Osteoblast (primary cell): ENCODE measurements around the gene FIZ1. TPM values are rescaled to one million over a fixed set of nuclear protein-coding genes. Genes with fewer than 3 reads are reported as not detected.
A peak's percentile ranks its signal among the peaks of the same experiment; 100 is the strongest.

Source experiments
- DNase-seq: peaks from one replicate; pipeline ENCODE4 v3.0.0; 2011; ENCODE audit warnings: low spot score, mixed read lengths; ENCODE audit not compliant: insufficient read length; ENCODE audit errors: missing footprints
- H2AFZ ChIP-seq: 2 replicates; pipeline ENCODE4 v1.6.0; 2011; ENCODE audit warnings: mild to moderate bottlenecking, low read length
- H3K27ac ChIP-seq: 2 replicates; pipeline ENCODE4 v1.5.1; 2011; ENCODE audit warnings: mild to moderate bottlenecking, low read depth, low read length, moderate library complexity
- H3K27me3 ChIP-seq: 2 replicates; pipeline ENCODE4 v1.6.0; 2012; ENCODE audit warnings: mild to moderate bottlenecking, control low read depth, inconsistent platforms, low read length, moderate library complexity; ENCODE audit not compliant: insufficient read depth
- H3K36me3 ChIP-seq: 2 replicates; pipeline ENCODE4 v1.5.1; 2011; ENCODE audit warnings: mild to moderate bottlenecking, low read length, control low read depth, moderate library complexity; ENCODE audit not compliant: insufficient read depth
- H3K4me1 ChIP-seq: 2 replicates; pipeline ENCODE4 v1.5.1; 2011; ENCODE audit warnings: mild to moderate bottlenecking, low read length, control low read depth, moderate library complexity; ENCODE audit not compliant: insufficient read depth
- H3K4me2 ChIP-seq: 2 replicates; pipeline ENCODE4 v1.6.0; 2011; ENCODE audit warnings: mild to moderate bottlenecking, low read length; ENCODE audit not compliant: insufficient read depth
- H3K4me3 ChIP-seq: fragments of 200-600 bp; sonication (generic); 3 replicates; pipeline ENCODE4 v1.5.1; 2012; ENCODE audit warnings: mild to moderate bottlenecking, low read length, inconsistent platforms; ENCODE audit not compliant: insufficient read depth
- H3K79me2 ChIP-seq: 2 replicates; pipeline ENCODE4 v1.6.0; 2012; ENCODE audit warnings: mild to moderate bottlenecking, low read length, control low read depth, inconsistent platforms; ENCODE audit not compliant: insufficient read depth
- H3K9me3 ChIP-seq: 2 replicates; pipeline ENCODE4 v1.5.1; 2011; ENCODE audit warnings: low read depth, low read length, control low read depth
- H4K20me1 ChIP-seq: 2 replicates; pipeline ENCODE4 v1.6.0; 2012; ENCODE audit warnings: mild to moderate bottlenecking, low read length, control low read depth; ENCODE audit not compliant: insufficient read depth
- total RNA-seq: library from RNA; depleted of rRNA; stranded (reverse); fragments of >200 nt; gene quantifications from 2 replicates; pipeline ENCODE4 v1.2.3, GENCODE V29; 2012
- TF ChIP-seq, protein P1 (sequence below): IDR thresholded peaks from 2 replicates; pipeline ENCODE4 v1.5.1; 2011; ENCODE audit warnings: mild to moderate bottlenecking, low read depth, low read length, moderate library complexity; ENCODE audit errors: extremely low read depth

FIZ1 gene, protein sequence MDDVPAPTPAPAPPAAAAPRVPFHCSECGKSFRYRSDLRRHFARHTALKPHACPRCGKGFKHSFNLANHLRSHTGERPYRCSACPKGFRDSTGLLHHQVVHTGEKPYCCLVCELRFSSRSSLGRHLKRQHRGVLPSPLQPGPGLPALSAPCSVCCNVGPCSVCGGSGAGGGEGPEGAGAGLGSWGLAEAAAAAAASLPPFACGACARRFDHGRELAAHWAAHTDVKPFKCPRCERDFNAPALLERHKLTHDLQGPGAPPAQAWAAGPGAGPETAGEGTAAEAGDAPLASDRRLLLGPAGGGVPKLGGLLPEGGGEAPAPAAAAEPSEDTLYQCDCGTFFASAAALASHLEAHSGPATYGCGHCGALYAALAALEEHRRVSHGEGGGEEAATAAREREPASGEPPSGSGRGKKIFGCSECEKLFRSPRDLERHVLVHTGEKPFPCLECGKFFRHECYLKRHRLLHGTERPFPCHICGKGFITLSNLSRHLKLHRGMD
- total RNA-seq, result 2.9 and 3.6 TPM in 2 replicates

DNA sequence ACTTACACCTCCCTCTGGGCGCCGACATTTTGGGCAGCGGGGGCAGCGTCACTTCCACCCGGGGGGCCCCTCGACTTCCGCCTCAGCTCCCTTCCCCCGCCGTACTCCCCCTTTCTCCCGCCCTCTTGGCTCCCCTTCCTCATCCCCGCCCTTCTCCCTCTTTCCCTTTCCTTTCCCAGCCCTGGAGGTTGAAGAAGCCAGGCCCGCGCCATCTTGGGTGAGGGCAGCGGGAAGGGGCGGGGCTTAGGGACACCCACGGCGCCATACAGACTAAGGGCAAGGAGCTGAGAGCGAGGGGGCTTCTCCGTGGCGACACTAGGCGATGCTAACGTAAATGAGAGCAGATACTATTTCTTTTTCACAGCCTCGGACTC lies at the start of gene FIZ1:
Gene FIZ1, minus strand, starts transcription at position 50 of the 374 bp plus-strand sequence. CDS start 1,652 bp downstream, outside the sequence.
- no peaks in the 10 kb centered on the region for H3K27me3 ChIP-seq
- peak within 1 kb of the TSS; percentile 87 for H3K4me2 ChIP-seq
- H3K4me1 ChIP-seq, result peaks cover 7% of the 10 kb centered on the region
- peak; percentile 100 for DNase-seq
- peak within 1 kb of the TSS; percentile 87 for H3K4me3 ChIP-seq
- TF ChIP-seq, protein P1, sequence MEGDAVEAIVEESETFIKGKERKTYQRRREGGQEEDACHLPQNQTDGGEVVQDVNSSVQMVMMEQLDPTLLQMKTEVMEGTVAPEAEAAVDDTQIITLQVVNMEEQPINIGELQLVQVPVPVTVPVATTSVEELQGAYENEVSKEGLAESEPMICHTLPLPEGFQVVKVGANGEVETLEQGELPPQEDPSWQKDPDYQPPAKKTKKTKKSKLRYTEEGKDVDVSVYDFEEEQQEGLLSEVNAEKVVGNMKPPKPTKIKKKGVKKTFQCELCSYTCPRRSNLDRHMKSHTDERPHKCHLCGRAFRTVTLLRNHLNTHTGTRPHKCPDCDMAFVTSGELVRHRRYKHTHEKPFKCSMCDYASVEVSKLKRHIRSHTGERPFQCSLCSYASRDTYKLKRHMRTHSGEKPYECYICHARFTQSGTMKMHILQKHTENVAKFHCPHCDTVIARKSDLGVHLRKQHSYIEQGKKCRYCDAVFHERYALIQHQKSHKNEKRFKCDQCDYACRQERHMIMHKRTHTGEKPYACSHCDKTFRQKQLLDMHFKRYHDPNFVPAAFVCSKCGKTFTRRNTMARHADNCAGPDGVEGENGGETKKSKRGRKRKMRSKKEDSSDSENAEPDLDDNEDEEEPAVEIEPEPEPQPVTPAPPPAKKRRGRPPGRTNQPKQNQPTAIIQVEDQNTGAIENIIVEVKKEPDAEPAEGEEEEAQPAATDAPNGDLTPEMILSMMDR, result no peak
- peaks cover 4% of the 10 kb centered on the region for H4K20me1 ChIP-seq
- peak within 1 kb of the TSS; percentile 90 for H2AFZ ChIP-seq
- peaks cover 9% of the 10 kb centered on the region for H3K79me2 ChIP-seq
- peaks cover 21% of the 10 kb centered on the region for H3K36me3 ChIP-seq
- no peaks in the 10 kb centered on the region for H3K9me3 ChIP-seq
- H3K27ac ChIP-seq, result peak within 1 kb of the TSS; percentile 92

DNA sequence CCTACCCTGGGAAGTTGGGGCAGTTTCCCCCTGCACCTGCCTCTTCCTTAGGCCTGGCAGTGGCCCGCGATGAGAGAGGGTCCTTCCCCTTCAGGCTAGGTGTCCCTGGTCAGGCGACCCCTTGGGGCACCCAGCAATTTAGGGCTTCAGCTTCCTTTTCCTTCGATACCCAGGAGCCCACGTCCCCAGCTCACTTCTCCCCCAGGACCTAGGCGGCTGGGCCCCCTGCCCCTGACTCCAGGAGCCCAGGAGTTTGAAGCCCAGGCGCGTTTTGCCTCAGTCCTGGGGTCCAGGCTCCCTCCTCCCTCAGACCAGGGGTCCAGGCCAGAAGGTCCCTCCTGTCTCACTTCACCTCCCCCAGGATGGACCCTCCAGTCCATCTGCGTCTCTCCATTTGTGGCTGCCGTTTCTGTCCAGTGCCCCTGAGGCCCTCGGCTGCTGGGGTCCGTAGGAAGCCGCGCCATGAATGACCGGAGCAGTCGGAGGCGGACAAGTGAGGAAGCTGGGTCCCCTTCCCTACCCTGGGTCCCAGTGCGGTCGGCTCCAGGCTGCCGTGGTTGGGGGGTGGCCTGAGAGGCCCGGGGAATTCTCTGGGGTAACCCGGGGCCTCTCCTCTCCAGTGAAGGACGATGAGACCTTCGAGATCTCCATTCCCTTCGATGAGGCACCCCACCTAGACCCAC lies 49.4 kb upstream of the FIZ1 start:
- no peaks in the 10 kb centered on the region for H4K20me1 ChIP-seq
- H3K4me1 ChIP-seq, result peaks cover 21% of the 10 kb centered on the region
- no peaks in the 10 kb centered on the region for H3K9me3 ChIP-seq
- H3K27ac ChIP-seq, result no peak overlapping the region
- H3K36me3 ChIP-seq, result peaks cover 15% of the 10 kb centered on the region
- H2AFZ ChIP-seq, result peak overlapping the region; percentile 56
- H3K79me2 ChIP-seq, result peaks cover 27% of the 10 kb centered on the region
- no peaks in the 10 kb centered on the region for H3K27me3 ChIP-seq
- peak; percentile 85 for DNase-seq
- TF ChIP-seq, protein P1, result no peak
- H3K4me2 ChIP-seq, result peak overlapping the region; percentile 91
- H3K4me3 ChIP-seq, result peak overlapping the region; percentile 87

DNA sequence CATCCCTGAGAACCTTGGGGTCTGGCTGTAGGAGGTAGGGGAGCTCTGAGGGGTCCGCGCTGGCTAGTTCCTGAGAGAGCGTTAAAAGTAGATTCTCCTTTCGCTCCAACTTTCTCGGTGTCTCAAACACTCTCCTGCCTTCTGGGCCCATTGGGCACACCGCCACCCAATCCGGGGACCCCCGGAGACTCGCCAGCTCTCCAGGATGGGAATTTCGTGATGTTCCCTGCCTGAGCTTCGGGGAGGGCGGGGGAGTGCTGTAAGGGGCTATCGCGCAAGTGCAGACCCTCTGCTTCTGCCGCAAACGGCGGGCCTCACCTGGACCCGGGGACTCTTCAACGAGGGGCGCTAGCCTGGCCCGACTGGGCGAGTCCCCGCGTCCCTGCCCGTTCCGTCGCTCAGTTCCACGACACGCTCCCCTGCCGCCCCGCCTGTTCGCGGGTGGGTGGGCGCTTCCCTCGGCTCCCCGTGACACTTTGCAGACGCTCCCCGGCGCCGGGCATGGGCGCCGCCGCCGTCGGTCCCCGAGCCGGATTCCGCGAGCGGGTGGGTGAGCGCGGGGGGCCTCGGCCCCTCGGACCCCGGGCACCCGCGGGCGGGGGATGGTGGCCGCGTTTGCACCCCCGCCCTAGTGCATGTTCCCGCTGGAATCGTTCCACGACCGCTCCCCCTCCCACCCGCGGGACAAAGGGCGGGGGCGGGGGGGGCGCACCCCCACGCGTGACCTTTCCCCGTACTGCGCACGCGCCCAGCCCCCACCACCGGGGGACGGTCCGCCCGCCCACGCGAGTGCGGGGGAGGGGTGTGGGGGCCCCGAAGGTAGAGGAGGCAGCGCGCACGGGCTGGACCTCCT lies 48.6 kb upstream of the FIZ1 start, which contains the start of gene CCDC106:
Gene CCDC106, plus strand, starts transcription at position 481 of the 853 bp plus-strand sequence. CDS start 835 bp downstream, outside the sequence.
- Histone ChIP-seq H3K27me3 (no peaks in the 10 kb centered on the region), H3K79me2 (peaks cover 31% of the 10 kb centered on the region), H3K4me1 (peaks cover 25% of the 10 kb centered on the region), H2AFZ (peak within 1 kb of the TSS; percentile 81), H3K9me3 (no peaks in the 10 kb centered on the region), H3K4me2 (peak within 1 kb of the TSS; percentile 91), H3K36me3 (peaks cover 15% of the 10 kb centered on the region), H3K27ac (peak within 1 kb of the TSS; percentile 48), H4K20me1 (no peaks in the 10 kb centered on the region), H3K4me3 (peak within 1 kb of the TSS; percentile 87)
- DNase-seq, result peak; percentile 98
- TF ChIP-seq, protein P1, result no peak
